Measurements from ENCODE around the gene ONECUT2.

ONECUT2 gene

DNA sequence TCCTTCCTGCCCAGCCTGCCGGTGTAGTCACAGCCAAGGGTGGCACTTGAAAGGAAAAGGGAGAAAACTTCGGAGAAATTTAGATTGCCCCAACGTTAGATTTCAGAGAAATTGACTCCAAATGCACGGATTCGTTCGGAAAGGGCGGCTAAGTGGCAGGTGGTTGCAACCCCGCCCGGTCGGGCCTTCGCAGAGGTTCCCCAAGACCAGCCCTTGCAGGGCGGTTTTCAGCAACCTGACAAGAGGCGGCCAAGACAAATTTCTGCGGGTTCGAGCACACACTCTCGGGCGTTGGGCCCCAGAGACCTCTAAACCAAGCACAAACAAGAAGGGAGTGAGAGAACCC is 4.8 kb downstream of the ONECUT2 start:
- TF ChIP-seq, protein P1, sequence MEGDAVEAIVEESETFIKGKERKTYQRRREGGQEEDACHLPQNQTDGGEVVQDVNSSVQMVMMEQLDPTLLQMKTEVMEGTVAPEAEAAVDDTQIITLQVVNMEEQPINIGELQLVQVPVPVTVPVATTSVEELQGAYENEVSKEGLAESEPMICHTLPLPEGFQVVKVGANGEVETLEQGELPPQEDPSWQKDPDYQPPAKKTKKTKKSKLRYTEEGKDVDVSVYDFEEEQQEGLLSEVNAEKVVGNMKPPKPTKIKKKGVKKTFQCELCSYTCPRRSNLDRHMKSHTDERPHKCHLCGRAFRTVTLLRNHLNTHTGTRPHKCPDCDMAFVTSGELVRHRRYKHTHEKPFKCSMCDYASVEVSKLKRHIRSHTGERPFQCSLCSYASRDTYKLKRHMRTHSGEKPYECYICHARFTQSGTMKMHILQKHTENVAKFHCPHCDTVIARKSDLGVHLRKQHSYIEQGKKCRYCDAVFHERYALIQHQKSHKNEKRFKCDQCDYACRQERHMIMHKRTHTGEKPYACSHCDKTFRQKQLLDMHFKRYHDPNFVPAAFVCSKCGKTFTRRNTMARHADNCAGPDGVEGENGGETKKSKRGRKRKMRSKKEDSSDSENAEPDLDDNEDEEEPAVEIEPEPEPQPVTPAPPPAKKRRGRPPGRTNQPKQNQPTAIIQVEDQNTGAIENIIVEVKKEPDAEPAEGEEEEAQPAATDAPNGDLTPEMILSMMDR (IDR thresholded peaks at IDR 0.05; ENCODE audit: insufficient read depth, low read depth, low read length, missing control alignments): no peak
- DNase-seq (ENCODE audit: low read depth): no peak

DNA sequence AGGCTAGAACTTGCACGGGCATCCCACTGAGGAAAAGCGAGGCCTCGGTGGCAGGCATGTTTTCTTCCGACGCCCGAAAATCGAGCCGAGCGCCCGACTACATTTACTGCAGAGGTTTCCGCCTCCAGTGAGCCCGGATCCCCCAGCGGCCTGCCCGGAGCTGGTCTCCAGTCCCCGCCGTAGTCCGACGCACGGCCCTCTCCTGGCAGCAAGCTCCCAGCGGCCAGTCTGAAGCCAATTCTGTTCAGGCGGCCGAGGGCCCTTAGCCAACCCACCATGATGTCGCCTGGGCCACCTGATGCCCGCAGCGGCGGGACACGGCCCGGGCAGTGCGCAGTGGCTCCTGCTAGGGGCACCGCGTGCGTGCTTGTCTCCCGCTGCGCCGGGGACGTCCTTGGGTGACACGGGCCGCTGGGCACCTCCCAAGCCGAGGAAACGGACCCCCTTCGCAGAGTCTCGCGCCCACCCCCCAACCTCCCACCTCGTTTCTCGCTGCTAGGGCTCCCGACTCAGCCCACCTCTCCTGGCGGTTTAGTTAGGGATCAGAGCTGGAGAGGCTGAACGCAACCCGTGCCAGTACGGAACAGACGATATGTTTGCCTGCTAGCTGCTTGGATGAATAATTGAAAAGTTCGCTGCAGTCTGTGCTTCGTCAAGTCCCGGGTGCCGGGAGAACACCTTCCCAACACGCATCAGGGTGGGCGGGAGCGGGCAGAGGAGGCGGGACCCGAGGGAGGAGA is 5.3 kb downstream of the ONECUT2 start:
- DNase-seq (ENCODE audit: low read depth): no peak
- TF ChIP-seq, protein P1 (IDR thresholded peaks at IDR 0.05; ENCODE audit: insufficient read depth, low read depth, low read length, missing control alignments): no peak

More for the DNA sequence above, 4.8 kb downstream of the ONECUT2 start:
- H3K4me3 ChIP-seq (ENCODE audit: low read length): no peak overlapping the region

DNA sequence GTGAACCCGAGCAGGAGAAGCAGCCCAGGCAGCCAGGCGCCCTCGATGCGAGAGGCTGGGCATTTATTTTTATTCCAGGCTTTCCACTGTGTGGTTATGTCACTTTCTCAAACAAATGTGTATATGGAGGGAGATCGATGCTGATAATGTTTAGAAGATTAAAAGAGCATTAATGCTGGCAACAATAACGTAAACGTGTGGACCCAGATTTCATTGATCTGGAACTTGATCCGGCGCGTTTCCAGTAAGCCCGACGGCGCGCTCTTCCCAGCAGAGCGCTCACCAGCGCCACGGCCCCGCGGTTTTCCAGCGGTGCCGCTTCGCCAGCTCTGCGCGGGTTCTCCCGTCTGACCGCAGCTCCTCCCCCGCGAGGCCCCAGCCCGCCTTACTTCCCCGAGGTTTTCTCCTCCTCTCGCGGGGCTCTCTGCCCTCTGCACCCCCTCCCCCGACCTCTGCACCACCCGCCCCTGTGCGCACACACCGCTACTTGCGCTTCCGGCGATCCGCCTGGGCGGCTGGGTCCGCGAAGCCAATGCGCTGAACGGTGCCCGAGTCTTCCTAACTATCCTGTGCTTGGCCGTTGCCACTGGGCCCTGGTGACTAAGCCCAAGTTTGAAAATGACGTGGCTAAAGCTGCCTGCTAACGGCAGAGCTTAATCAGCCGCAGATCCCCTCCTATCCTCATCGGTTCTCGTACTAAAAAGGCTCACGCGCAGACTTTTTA is 6.1 kb downstream of the ONECUT2 start:
- DNase-seq (ENCODE audit: low read depth): peak; percentile 46
- TF ChIP-seq, protein P1 (IDR thresholded peaks at IDR 0.05; ENCODE audit: insufficient read depth, low read depth, low read length, missing control alignments): no peak
- no peak overlapping the region for H3K4me3 ChIP-seq (ENCODE audit: low read length)

More for the DNA sequence above, 5.3 kb downstream of the ONECUT2 start:
- H3K4me3 ChIP-seq (ENCODE audit: low read length): no peak overlapping the region

DNA sequence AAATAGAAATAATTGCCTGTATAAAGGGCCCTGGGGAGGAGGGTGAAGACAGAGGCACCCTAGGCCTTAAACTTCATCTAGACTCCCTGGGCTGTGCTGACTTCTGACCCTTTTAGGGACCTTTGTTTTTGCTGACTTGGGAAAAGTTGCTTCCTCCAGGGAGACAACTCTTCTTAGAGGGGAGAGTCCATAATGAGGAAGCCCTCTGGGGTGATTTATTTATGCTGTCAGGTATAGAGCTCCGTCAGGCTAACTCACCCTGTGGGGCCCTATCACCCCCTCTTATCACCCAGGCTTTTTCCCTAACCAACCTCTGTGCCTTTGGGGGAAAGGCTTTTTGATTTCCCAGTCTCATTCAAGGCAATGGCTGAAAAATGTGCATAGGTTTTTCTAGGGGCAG is 8.1 kb downstream of the ONECUT2 start:
- no peak overlapping the region for H3K4me3 ChIP-seq (ENCODE audit: low read length)
- TF ChIP-seq, protein P1 (IDR thresholded peaks at IDR 0.05; ENCODE audit: insufficient read depth, low read depth, low read length, missing control alignments): no peak
- DNase-seq (ENCODE audit: low read depth): no peak

DNA sequence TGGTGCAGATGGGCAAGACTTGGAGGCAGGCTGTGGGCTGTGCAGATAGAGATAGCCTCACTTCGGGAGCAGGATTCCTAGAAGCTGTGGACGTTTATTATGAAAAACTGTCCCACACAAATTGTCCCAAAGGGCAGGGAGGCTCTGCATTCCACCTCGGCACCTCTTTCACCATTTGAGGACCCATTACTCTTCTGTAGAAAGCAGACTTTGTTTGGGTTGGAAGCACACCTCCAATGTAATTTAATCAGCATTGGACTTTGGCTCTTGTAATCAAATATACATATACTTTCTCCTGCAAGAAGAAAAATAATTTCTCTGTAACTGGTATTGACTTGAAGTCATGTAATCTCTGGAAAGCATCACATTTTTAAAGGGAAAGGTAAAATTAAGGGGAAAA is 8.5 kb downstream of the ONECUT2 start:
- TF ChIP-seq, protein P1 (IDR thresholded peaks at IDR 0.05; ENCODE audit: insufficient read depth, low read depth, low read length, missing control alignments): no peak
- no peak overlapping the region for H3K4me3 ChIP-seq (ENCODE audit: low read length)
- no peak for DNase-seq (ENCODE audit: low read depth)

DNA sequence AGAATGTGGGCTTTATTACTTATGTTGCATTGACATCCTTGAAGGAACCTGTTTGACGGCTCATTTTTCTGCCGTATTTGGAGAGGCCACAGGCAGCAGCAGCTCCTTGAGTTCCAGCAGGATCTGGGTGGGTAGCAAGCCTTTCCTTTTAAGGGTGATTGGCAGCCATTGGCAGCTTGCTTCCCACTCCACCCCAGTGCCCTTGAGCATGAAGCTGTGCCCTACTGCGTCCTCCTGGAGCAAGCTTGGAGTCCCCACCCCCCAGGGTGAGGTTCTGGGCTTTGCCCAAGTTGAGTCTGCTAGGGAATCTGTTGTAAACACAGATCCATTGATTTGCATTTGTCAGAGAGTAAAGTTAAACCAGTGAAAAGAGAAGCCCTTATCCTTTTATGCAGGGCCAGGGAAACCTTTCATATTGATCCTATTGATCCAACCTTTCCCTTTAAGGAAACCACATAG is 9.2 kb downstream of the ONECUT2 start:
- no peak for DNase-seq (ENCODE audit: low read depth)
- TF ChIP-seq, protein P1 (IDR thresholded peaks at IDR 0.05; ENCODE audit: insufficient read depth, low read depth, low read length, missing control alignments): no peak
- H3K4me3 ChIP-seq (ENCODE audit: low read length): no peak overlapping the region

Data from epithelial cell of esophagus (primary cell).